ENCODE data around the gene TEX2. TPM values are rescaled to one million over a fixed set of nuclear protein-coding genes. Genes with fewer than 3 reads are reported as not detected.
A peak's percentile ranks its signal among the peaks of the same experiment; 100 is the strongest.
"Not testable (repeated sequence)": the region's sequence is repeated elsewhere in the genome, so short reads cannot be mapped to it uniquely, and the experiment has no call there.

TEX2 gene
- total RNA-seq, 1 experiment from 2014 or later = 22.6 TPM

- no peak for DNase-seq (ENCODE audit: low read depth)
These were observed 50.9 kb downstream of the TEX2 start for GRCh38 chr17:64212122-64212521.

DNA sequence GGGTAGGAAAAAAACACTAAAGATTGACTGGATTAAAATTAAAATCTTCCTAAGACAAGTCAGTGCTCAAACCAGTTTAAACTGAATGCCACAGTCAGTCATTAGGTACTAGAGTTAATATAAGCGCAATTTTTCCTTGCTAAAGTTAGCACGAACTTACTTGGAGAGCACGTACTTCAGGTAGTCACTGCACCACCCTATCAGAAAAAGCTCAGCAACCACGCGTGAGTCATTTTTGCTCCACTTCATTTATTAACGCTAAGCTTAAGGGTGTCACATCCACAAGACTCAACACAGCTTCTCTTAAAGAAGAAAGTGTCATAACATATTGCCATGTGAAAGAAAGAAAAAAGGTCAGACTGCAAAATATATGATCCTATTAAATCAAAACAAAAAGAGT, 53.1 kb downstream of the TEX2 start:
- DNase-seq (ENCODE audit: low read depth) = no peak

GRCh38 chr17:64209356-64209941, 53.6 kb downstream of the TEX2 start:
- DNase-seq (ENCODE audit: low read depth) = no peak

GRCh38 chr17:64208656-64209055, 54.4 kb downstream of the TEX2 start:
- not testable (repeated sequence) for DNase-seq (ENCODE audit: low read depth)

DNA sequence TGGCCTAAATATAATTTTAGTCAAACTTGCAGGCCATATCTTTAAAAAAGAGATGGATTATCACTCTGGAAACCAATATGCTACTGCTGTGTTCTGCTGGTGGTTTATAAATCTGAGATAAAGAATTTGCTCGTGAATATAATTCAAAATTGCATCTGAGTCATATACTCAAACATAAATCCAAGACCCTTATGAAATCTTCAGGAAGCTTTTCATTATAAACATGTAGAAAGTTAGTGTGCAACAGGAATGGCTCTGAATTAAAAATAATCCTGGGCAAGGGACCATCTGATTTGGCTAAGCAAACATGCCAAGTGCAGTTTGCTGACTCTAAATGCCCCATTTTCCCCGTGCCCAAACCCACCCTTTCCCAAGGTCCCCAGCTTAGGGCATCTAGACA, 57.3 kb downstream of the TEX2 start:
- no peak for DNase-seq (ENCODE audit: low read depth)

- no peak for DNase-seq (ENCODE audit: low read depth)
These were observed 59.4 kb downstream of the TEX2 start for GRCh38 chr17:64203630-64204029.

DNA sequence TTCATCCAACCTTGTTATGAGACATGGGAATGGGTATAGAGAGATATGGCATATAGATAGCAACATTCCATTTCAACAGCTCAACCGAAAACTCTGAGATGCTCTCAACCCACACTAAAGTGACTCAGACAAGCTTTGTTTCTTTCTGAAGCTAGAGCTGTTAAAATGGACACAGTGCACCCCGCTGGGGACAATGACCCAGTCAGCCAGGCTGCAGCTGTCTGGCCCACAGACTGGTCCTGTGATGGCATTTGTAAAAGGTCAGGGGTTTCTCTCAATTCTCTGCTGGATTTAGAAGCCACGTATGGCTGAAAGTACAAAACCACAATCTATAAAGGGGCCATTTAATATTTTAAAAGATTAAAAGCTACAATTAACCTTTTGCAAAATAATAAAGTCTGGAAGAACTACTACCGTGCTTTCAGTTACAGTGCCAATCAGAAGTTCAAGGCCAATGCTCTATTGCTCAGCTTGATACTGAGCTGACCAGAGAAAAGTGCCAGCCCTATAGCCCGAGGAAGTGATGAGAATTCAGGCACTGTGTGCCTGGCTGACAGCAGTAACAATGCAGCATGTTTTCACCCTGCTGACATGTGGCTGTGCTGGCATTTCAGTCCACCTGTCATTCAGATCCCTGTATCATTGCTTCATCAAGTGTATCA, 60.2 kb downstream of the TEX2 start:
- DNase-seq (ENCODE audit: low read depth) = peak; percentile 84

GRCh38 chr17:64200080-64201032, 62.7 kb downstream of the TEX2 start:
- DNase-seq (ENCODE audit: low read depth) = peak; percentile 9

DNA sequence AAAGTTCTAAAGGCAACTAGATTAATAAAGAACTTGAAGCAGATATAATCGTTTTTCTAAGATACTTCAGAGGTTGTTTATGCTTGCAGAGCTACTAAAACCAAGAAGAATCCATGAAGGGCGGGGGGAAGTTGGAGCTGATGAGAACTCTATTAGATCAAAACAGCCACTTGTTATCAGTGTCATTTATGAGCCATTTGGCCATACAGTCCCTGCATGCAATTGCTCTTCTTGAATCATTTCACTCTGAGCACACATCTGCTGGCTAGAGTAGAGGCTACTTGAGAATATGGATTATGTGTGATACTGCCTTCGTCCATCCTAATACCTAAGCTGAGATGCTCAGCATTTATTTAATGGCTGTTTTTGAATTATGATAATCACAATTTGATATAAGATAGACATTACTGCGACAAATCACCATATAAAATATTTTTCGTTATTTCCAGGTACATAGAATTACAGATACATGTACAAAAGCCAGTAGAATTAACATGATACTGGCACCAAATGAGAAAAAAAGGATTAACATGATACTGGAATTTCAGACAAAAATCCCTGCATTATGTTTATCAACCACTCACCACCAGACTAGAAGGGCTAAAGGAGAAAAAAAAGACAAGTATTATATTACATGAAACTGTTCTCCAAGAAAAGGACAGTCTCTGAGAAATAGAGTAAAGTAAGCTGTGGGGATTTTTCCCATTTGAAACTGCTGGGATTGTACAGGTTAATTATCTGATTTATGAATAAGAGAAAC, 64.5 kb downstream of the TEX2 start:
- no peak for DNase-seq (ENCODE audit: low read depth)

DNA sequence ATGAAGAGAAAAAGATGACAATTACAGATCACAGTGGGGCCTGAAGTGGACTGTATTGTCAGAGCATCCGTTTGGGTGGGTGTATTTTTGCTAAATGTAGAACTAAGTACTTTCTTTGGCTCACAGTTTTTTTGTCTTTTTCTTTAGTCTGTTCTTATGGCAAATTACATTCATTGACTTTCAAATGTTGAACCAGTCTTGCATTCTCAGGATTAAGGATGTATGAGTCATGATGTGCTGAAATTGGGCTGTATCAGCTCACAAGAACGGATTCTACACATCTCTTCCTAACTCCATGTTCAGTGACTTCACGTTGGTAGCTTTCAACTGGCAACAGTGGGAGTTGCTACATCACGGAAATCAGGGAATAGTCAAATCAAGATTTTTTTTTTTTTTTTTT, 66.5 kb downstream of the TEX2 start:
- DNase-seq (ENCODE audit: low read depth) = peak; percentile 77

DNA sequence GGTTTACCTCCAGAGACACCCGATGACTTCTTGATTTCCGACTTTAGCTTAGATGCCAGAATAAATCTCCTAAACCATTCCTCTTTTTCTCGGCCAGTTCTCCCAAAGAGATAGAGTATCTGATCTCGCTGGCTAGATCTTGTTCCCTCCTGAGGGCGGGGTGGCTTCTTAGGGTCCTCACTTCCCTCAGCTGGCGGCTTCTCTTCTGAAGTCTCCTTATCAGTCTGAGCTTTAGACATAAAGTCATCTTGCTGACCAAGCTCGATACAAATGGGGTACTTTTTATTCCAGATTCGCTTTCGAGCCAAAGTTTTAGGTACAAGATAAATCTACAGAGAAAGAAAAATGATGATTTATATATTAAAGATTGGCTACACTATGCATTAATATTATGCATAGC, 69.5 kb downstream of the TEX2 start:
- DNase-seq (ENCODE audit: low read depth) = no peak

- no peak for DNase-seq (ENCODE audit: low read depth)
These were observed 70.5 kb downstream of the TEX2 start for GRCh38 chr17:64192589-64192988.

- DNase-seq (ENCODE audit: low read depth) = no peak
These were observed 72.6 kb downstream of the TEX2 start for GRCh38 chr17:64190472-64190871.

GRCh38 chr17:64188088-64188487, 75.0 kb downstream of the TEX2 start:
- DNase-seq (ENCODE audit: low read depth) = no peak

DNA sequence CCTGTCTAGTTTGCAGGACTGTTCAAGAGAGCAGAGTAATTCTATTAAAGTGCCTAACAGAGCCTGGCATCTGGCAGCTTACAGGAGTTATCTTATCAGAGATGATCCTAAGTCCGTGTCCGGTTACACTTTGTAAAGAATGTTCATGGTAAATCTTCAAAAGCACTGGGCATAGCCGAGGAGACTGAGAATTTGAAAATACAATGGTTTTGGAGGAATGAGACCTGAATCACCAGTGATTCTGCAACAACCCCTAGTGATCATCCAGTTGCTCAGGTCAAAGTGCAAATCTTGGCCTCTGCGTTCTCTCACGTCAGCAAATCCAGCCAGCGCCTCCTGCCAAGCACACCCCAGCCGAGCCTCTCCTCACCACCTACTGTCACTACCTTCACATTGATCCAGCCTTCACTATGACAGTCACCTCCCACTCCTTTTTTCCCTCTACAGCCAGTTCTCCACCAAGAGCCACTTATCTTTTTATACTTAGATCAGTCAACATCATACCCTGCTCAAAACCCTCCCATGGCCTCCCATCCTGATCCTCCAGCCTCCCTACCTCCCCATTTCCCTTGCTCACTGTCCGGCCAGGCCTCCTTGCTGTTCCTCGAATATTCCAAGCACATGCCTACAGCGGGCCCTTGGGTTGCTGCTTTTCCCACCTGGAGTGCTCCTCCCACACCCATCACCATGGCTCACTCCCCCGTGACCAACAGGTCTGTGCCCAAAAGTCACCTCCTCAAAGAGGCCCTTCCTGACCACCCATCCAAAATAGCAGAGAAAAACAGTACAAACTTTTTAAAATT, 75.8 kb downstream of the TEX2 start:
- DNase-seq (ENCODE audit: low read depth) = no peak

- DNase-seq (ENCODE audit: low read depth) = no peak
These were observed 76.6 kb downstream of the TEX2 start for GRCh38 chr17:64186171-64187092.

GRCh38 chr17:64185557-64185956, 77.5 kb downstream of the TEX2 start:
- not testable (repeated sequence) for DNase-seq (ENCODE audit: low read depth)

- no peak for DNase-seq (ENCODE audit: low read depth)
These were observed 78.0 kb downstream of the TEX2 start for GRCh38 chr17:64185101-64185500.

GRCh38 chr17:64183815-64184214, 79.2 kb downstream of the TEX2 start:
- peak; percentile 58 for DNase-seq (ENCODE audit: low read depth)

All from M059J (cell line).